ENCODE data around the gene GGN. TPM values are rescaled to one million over a fixed set of nuclear protein-coding genes. Genes with fewer than 3 reads are reported as not detected.

GGN gene
- total and polyA plus RNA-seq, 2 of the 13 experiments (the other 11 are each of a cell fraction or from before 2014, with no cell fraction given), result not detected

DNA sequence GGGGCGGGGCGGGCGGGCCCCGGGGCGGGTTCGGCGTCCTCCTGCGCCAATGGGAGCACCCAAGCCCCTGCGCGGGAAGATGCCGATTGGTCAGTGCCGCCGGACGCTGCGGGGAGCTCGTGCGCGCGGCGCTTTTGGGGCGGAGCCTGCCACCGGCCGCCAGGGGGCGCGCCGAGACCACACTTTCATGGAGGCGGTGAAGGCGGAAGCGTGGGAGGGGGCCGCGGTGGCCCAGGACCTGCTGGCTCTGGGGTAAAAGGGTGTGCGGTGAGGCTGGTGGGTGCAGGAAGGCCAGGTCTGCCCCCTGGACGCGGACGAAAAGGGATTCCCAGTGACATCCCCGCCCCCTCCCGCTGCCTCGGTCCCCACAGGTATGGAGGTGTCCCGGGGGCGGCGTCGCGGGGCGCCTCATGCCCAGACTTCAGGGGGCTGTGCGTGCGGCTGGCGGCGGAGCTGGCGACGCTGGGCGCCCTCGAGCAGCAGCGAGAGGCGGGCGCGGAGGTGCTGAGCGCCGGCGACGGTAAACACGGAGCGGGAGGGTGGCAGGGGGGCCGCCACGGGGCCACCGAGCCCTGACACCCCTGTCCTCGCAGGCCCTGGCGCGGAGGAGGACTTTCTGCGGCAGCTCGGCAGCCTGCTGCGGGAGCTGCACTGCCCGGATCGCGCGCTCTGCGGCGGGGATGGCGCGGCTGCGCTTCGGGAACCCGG is 15.3 kb upstream of the GGN start, which contains the start of gene FAM98C (continued):
- TF ChIP-seq, protein P1, sequence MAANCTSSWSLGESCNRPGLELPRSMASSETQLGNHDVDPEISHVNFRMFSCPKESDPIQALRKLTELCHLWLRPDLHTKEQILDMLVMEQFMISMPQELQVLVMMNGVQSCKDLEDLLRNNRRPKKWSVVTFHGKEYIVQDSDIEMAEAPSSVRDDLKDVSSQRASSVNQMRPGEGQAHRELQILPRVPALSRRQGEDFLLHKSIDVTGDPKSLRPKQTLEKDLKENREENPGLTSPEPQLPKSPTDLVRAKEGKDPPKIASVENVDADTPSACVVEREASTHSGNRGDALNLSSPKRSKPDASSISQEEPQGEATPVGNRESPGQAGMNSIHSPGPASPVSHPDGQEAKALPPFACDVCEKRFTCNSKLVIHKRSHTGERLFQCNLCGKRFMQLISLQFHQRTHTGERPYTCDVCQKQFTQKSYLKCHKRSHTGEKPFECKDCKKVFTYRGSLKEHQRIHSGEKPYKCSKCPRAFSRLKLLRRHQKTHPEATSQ (CRISPR knock-in tag; IDR thresholded peaks at IDR 0.05; ENCODE audit: borderline replicate concordance), result 0 out of 2 replicates have a peak, but pooled peaks have one; percentile 12
- TF ChIP-seq ZFP37 (CRISPR knock-in tag; IDR thresholded peaks at IDR 0.05; ENCODE audit: borderline replicate concordance) (peak; percentile 62; the same call in 1 of the 2 replicates), KDM6A (CRISPR knock-in tag; IDR thresholded peaks at IDR 0.05; ENCODE audit: low read depth) (no peak), GATAD2A (CRISPR knock-in tag; IDR thresholded peaks at IDR 0.05) (0 out of 2 replicates have a peak, but pooled peaks have one; percentile 18), SP1 (IDR thresholded peaks at IDR 0.05) (no peak), SP1 (CRISPR knock-in tag; IDR thresholded peaks at IDR 0.05) (peak; percentile 99), ASH2L (IDR thresholded peaks at IDR 0.05; ENCODE audit: insufficient read length, low read depth, low read length) (peak; percentile 28), ZNF720 (CRISPR knock-in tag; IDR thresholded peaks at IDR 0.05) (0 out of 2 replicates have a peak, but pooled peaks have one; percentile 41), GATAD1 (CRISPR knock-in tag; IDR thresholded peaks at IDR 0.05) (peak; percentile 72), KMT2A (CRISPR knock-in tag; IDR thresholded peaks at IDR 0.05) (peak; percentile 30; the same call in 1 of the 2 replicates), MTF1 (CRISPR knock-in tag; IDR thresholded peaks at IDR 0.05) (peak; percentile 17; the same call in 1 of the 2 replicates), SATB2 (CRISPR knock-in tag; IDR thresholded peaks at IDR 0.05) (no peak), NCOA1 (CRISPR knock-in tag; IDR thresholded peaks at IDR 0.05) (peak; percentile 93)
- TF ChIP-seq, protein P2, sequence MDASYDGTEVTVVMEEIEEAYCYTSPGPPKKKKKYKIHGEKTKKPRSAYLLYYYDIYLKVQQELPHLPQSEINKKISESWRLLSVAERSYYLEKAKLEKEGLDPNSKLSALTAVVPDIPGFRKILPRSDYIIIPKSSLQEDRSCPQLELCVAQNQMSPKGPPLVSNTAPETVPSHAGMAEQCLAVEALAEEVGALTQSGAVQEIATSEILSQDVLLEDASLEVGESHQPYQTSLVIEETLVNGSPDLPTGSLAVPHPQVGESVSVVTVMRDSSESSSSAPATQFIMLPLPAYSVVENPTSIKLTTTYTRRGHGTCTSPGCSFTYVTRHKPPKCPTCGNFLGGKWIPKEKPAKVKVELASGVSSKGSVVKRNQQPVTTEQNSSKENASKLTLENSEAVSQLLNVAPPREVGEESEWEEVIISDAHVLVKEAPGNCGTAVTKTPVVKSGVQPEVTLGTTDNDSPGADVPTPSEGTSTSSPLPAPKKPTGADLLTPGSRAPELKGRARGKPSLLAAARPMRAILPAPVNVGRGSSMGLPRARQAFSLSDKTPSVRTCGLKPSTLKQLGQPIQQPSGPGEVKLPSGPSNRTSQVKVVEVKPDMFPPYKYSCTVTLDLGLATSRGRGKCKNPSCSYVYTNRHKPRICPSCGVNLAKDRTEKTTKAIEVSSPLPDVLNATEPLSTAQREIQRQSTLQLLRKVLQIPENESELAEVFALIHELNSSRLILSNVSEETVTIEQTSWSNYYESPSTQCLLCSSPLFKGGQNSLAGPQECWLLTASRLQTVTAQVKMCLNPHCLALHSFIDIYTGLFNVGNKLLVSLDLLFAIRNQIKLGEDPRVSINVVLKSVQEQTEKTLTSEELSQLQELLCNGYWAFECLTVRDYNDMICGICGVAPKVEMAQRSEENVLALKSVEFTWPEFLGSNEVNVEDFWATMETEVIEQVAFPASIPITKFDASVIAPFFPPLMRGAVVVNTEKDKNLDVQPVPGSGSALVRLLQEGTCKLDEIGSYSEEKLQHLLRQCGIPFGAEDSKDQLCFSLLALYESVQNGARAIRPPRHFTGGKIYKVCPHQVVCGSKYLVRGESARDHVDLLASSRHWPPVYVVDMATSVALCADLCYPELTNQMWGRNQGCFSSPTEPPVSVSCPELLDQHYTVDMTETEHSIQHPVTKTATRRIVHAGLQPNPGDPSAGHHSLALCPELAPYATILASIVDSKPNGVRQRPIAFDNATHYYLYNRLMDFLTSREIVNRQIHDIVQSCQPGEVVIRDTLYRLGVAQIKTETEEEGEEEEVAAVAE (CRISPR knock-in tag; IDR thresholded peaks at IDR 0.05; ENCODE audit: borderline replicate concordance), result 0 out of 2 replicates have a peak, but pooled peaks have one; percentile 30
- TF ChIP-seq, protein P3, sequence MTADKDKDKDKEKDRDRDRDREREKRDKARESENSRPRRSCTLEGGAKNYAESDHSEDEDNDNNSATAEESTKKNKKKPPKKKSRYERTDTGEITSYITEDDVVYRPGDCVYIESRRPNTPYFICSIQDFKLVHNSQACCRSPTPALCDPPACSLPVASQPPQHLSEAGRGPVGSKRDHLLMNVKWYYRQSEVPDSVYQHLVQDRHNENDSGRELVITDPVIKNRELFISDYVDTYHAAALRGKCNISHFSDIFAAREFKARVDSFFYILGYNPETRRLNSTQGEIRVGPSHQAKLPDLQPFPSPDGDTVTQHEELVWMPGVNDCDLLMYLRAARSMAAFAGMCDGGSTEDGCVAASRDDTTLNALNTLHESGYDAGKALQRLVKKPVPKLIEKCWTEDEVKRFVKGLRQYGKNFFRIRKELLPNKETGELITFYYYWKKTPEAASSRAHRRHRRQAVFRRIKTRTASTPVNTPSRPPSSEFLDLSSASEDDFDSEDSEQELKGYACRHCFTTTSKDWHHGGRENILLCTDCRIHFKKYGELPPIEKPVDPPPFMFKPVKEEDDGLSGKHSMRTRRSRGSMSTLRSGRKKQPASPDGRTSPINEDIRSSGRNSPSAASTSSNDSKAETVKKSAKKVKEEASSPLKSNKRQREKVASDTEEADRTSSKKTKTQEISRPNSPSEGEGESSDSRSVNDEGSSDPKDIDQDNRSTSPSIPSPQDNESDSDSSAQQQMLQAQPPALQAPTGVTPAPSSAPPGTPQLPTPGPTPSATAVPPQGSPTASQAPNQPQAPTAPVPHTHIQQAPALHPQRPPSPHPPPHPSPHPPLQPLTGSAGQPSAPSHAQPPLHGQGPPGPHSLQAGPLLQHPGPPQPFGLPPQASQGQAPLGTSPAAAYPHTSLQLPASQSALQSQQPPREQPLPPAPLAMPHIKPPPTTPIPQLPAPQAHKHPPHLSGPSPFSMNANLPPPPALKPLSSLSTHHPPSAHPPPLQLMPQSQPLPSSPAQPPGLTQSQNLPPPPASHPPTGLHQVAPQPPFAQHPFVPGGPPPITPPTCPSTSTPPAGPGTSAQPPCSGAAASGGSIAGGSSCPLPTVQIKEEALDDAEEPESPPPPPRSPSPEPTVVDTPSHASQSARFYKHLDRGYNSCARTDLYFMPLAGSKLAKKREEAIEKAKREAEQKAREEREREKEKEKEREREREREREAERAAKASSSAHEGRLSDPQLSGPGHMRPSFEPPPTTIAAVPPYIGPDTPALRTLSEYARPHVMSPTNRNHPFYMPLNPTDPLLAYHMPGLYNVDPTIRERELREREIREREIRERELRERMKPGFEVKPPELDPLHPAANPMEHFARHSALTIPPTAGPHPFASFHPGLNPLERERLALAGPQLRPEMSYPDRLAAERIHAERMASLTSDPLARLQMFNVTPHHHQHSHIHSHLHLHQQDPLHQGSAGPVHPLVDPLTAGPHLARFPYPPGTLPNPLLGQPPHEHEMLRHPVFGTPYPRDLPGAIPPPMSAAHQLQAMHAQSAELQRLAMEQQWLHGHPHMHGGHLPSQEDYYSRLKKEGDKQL (CRISPR knock-in tag; IDR thresholded peaks at IDR 0.05; ENCODE audit: low read depth), result peak; percentile 60; the same call in 1 of the 2 replicates
- TF ChIP-seq, protein P4, sequence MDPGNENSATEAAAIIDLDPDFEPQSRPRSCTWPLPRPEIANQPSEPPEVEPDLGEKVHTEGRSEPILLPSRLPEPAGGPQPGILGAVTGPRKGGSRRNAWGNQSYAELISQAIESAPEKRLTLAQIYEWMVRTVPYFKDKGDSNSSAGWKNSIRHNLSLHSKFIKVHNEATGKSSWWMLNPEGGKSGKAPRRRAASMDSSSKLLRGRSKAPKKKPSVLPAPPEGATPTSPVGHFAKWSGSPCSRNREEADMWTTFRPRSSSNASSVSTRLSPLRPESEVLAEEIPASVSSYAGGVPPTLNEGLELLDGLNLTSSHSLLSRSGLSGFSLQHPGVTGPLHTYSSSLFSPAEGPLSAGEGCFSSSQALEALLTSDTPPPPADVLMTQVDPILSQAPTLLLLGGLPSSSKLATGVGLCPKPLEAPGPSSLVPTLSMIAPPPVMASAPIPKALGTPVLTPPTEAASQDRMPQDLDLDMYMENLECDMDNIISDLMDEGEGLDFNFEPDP (CRISPR knock-in tag; conservative IDR thresholded peaks at IDR 0.05), result peak; percentile 92; the same call in 1 of the 2 replicates
